Epithelial cell of proximal tubule (primary cell): ENCODE results near the gene SPATA7. TPM values are rescaled to one million over a fixed set of nuclear protein-coding genes. Genes with fewer than 3 reads are reported as not detected.
A peak's percentile ranks its signal among the peaks of the same experiment; 100 is the strongest.

ENCODE experiments used
- DNase-seq: peaks from one replicate; pipeline ENCODE4 v3.0.0-alpha.2; 2011; ENCODE audit warnings: low read depth
- H3K4me3 ChIP-seq: 2 replicates; pipeline ENCODE4 v1.5.1; 2011; ENCODE audit warnings: low read depth, mild to moderate bottlenecking, low read length
- total RNA-seq: library from RNA; depleted of rRNA; stranded (reverse); fragments of >200 nt; gene quantifications from 2 replicates; pipeline ENCODE4 v1.2.3, GENCODE V29; 2015
- TF ChIP-seq, protein P1 (sequence below): conservative IDR thresholded peaks from 2 replicates; pipeline ENCODE4 v1.5.1; 2012; ENCODE audit warnings: low read depth, mild to moderate bottlenecking, low read length

Gene SPATA7
- total RNA-seq, 1 donor from 2014 or later, result 4.5 TPM

DNA sequence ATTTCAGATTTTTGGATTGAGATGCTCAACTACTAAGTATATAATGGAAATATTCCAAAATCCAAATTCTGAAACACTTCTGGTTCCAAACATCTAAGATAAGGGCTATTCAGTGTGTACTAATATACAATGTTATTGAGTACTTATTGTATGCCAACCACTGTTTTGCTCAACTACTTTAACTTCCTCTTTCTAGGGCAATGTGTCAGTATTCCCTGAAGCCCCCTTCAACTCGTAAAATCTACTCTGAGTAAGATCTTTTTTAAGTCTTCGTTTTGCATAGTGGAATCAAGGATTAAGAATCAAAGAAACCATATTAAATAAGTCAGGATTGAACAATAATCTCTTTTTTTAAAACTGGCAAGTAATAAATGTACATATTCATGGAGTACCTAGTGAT, 45.5 kb downstream of the SPATA7 start:
- H3K4me3 ChIP-seq, result no peak overlapping the region

GRCh38 chr14:88437658-88438057, 52.2 kb downstream of the SPATA7 start:
- TF ChIP-seq, protein P1, sequence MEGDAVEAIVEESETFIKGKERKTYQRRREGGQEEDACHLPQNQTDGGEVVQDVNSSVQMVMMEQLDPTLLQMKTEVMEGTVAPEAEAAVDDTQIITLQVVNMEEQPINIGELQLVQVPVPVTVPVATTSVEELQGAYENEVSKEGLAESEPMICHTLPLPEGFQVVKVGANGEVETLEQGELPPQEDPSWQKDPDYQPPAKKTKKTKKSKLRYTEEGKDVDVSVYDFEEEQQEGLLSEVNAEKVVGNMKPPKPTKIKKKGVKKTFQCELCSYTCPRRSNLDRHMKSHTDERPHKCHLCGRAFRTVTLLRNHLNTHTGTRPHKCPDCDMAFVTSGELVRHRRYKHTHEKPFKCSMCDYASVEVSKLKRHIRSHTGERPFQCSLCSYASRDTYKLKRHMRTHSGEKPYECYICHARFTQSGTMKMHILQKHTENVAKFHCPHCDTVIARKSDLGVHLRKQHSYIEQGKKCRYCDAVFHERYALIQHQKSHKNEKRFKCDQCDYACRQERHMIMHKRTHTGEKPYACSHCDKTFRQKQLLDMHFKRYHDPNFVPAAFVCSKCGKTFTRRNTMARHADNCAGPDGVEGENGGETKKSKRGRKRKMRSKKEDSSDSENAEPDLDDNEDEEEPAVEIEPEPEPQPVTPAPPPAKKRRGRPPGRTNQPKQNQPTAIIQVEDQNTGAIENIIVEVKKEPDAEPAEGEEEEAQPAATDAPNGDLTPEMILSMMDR, result peak; percentile 59
- DNase-seq, result no peak

More for the DNA sequence above, 45.5 kb downstream of the SPATA7 start:
- DNase-seq, result no peak
- TF ChIP-seq, protein P1, result no peak

DNA sequence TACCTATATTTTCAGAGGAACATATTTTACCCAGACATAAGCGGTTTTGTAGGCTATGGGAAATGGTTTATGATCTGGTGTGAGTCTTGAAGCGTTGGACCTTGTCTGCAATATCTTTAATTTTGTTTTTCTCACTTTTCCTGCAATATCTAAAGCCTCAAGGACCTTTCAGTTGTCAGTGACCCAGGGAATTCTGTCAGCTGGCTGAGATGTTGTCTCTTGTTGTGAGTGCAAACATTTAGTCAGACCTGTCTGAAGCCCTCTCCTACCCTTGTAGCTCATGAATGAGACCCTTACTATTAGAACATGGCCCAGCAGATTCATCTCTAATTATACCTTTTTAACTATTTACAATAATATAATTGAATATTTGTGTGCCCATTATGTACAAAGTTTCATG, 53.6 kb downstream of the SPATA7 start:
- TF ChIP-seq, protein P1, result no peak
- H3K4me3 ChIP-seq, result no peak overlapping the region
- no peak for DNase-seq

More at GRCh38 chr14:88437658-88438057, 52.2 kb downstream of the SPATA7 start:
- H3K4me3 ChIP-seq, result no peak overlapping the region

- H3K4me3 ChIP-seq, result no peak overlapping the region
- no peak for DNase-seq
- TF ChIP-seq, protein P1, result no peak
Observed at GRCh38 chr14:88452231-88452630, 66.8 kb downstream of the SPATA7 start.

GRCh38 chr14:88454886-88455285, 69.4 kb downstream of the SPATA7 start:
- TF ChIP-seq, protein P1, result no peak
- DNase-seq, result no peak
- H3K4me3 ChIP-seq, result no peak overlapping the region

- TF ChIP-seq, protein P1, result peak; percentile 61
- no peak overlapping the region for H3K4me3 ChIP-seq
- no peak for DNase-seq
Observed at GRCh38 chr14:88463318-88463717, 77.9 kb downstream of the SPATA7 start.

- H3K4me3 ChIP-seq, result no peak overlapping the region
- no peak for DNase-seq
- TF ChIP-seq, protein P1, result no peak
Observed at GRCh38 chr14:88468406-88468805, 82.9 kb downstream of the SPATA7 start.
